Endothelial cell of umbilical vein (primary cell): ENCODE data around the gene PGGT1B.

ENCODE experiments used
- CTCF ChIP-seq, 2 donors: IDR thresholded peaks; 1 replicate in 1 of 2; 2 replicates in 1 of 2; pipeline ENCODE4 v1.5.1; 2011; ENCODE audit warnings: low read length in 2 of 2, mild to moderate bottlenecking in 2 of 2, moderate library complexity in 2 of 2, control low read depth in 1 of 2, inconsistent platforms in 1 of 2, low read depth in 1 of 2; ENCODE audit not compliant: insufficient read depth in 1 of 2; ENCODE audit errors: extremely low read depth in 1 of 2
- EZH2 ChIP-seq: IDR thresholded peaks from 2 replicates; pipeline ENCODE4 v1.6.1; 2012; ENCODE audit warnings: borderline replicate concordance, low read depth, mild to moderate bottlenecking, moderate library complexity, low read length, inconsistent platforms; ENCODE audit not compliant: severe bottlenecking
- FOS ChIP-seq: IDR thresholded peaks from 2 replicates; pipeline ENCODE4 v1.6.1; 2011; ENCODE audit warnings: mild to moderate bottlenecking, low read length, moderate library complexity, borderline replicate concordance; ENCODE audit not compliant: insufficient read depth
- GATA2 ChIP-seq: IDR thresholded peaks from 2 replicates; pipeline ENCODE4 v1.7.0; 2011; ENCODE audit warnings: low read depth, mild to moderate bottlenecking, moderate library complexity, mixed read lengths, low read length; ENCODE audit not compliant: insufficient read length, insufficient read depth
- JUN ChIP-seq: IDR thresholded peaks from 2 replicates; pipeline ENCODE4 v1.6.1; 2011; ENCODE audit warnings: borderline replicate concordance, low read depth; ENCODE audit not compliant: insufficient read length, insufficient read depth
- MAX ChIP-seq: IDR thresholded peaks from 2 replicates; pipeline ENCODE4 v1.6.1; 2011; ENCODE audit not compliant: insufficient read depth, insufficient read length
- POLR2A ChIP-seq: IDR thresholded peaks from 2 replicates; pipeline ENCODE4 v1.6.1; 2012; ENCODE audit warnings: low read depth, mild to moderate bottlenecking, control low read depth, low read length
- POLR2AphosphoS5 ChIP-seq: IDR thresholded peaks from 2 replicates; pipeline ENCODE4 v1.6.1; 2012; ENCODE audit warnings: low read depth, mild to moderate bottlenecking, control low read depth, low read length, moderate library complexity; ENCODE audit not compliant: insufficient read depth

- TF ChIP-seq CTCF (IDR thresholded peaks at IDR 0.05; ENCODE audit: extremely low read depth in 1 of 2, insufficient read depth in 1 of 2, low read depth in 1 of 2, low read length in 2 of 2) (no peak), POLR2A (no peak), MAX (no peak), EZH2 (no peak), JUN (no peak), POLR2AphosphoS5 (no peak), FOS (no peak), GATA2 (no peak)
Observed at GRCh38 chr5:115236599-115236998, 26.1 kb downstream of the PGGT1B start.
